Fibroblast of pulmonary artery (primary cell): ENCODE measurements around the gene SLC39A11.
"Not testable (repeated sequence)": the region's sequence is repeated elsewhere in the genome, so short reads cannot be mapped to it uniquely, and the experiment has no call there.

Experiments used
- DNase-seq: peaks from one replicate; pipeline ENCODE4 v3.0.0-alpha.2; 2010; ENCODE audit warnings: low read depth
- H3K4me3 ChIP-seq: replicated peaks from 2 replicates; pipeline ENCODE4 v1.5.1; 2011; ENCODE audit warnings: low read depth, mild to moderate bottlenecking, control low read depth, low read length, moderate library complexity
- TF ChIP-seq, protein P1 (sequence below): IDR thresholded peaks from 2 replicates; pipeline ENCODE4 v1.5.1; 2011; ENCODE audit warnings: mild to moderate bottlenecking, control low read depth, low read length, inconsistent platforms; ENCODE audit errors: missing control alignments

SLC39A11 gene

DNA sequence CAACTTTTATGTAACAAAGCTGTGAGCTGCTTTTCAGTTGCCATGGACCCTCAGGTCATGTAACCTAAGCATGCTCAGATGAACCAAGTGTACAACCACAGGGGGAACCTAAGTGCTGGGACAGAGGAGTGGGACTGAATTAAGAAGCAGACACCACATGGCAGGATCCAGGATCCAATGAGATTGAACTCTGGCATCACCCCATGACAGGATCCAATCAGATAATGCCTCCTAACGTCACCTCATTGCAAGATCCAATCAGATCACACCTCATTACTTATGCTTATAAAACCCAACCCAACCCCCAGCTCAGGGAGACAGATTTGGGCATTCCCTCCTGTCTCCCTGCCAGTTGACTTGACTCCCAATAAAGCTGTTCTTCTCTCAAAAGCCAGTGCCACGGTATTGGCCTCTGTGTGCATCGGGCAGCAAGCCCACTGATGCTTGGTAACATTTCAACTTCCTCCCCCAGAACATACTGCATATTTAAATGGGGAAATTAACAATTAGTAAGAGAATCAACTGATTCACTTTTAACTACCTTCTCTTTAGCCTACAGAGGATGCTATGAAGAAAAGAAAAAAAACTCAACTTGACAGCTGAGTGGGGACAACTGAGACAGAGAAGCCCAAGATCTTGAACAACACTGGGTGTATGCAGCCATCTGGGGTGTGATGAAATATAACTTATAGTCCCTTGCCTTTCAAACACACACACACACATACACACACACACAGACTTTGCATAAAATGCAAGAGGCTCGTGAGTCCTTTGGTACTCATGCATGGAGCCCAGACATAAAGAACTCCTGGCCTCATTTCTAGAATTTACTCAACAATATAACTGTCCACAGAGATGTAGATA lies 148.4 kb downstream of the SLC39A11 start:
- TF ChIP-seq, protein P1, sequence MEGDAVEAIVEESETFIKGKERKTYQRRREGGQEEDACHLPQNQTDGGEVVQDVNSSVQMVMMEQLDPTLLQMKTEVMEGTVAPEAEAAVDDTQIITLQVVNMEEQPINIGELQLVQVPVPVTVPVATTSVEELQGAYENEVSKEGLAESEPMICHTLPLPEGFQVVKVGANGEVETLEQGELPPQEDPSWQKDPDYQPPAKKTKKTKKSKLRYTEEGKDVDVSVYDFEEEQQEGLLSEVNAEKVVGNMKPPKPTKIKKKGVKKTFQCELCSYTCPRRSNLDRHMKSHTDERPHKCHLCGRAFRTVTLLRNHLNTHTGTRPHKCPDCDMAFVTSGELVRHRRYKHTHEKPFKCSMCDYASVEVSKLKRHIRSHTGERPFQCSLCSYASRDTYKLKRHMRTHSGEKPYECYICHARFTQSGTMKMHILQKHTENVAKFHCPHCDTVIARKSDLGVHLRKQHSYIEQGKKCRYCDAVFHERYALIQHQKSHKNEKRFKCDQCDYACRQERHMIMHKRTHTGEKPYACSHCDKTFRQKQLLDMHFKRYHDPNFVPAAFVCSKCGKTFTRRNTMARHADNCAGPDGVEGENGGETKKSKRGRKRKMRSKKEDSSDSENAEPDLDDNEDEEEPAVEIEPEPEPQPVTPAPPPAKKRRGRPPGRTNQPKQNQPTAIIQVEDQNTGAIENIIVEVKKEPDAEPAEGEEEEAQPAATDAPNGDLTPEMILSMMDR: no peak
- DNase-seq: no peak
- H3K4me3 ChIP-seq: no peak overlapping the region

DNA sequence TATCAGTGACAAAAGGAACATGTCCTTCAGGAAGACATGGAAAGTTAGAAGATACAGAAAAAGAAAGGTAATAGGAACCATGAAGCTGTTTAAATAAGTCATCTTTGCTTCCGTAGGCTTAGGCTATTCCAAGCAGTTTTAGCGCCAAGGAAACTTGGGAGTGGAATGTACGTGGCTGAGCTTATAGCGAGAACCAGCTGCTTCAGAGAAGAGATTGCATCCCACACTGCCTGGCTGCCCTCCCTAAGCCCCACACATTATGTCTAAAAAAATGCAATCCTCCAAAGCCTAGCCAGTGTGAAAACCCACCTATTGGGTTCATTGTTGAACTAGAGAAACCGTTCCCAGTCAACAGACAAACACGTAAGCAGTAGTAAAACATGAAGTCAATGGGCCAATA lies 149.9 kb downstream of the SLC39A11 start:
- no peak overlapping the region for H3K4me3 ChIP-seq
- TF ChIP-seq, protein P1: no peak
- DNase-seq: no peak

DNA sequence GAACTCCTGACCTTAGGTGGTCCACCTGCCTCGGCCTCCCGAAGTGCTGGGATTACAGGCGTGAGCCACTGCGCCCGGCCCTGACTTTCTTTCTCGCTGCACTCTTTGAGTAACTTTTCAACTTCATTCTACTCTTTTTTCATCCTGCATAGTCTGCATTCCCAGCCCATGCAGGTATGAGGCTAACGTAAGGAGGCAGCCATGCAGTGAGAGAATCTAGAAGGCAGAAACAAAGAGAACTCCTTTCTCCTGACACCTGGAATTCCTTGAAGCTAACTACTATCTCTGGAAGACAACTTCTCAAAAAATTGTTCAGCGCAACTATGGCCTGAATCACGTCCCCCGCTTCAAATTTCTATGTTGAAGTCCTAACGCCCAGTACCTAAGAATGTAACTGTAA lies 152.0 kb downstream of the SLC39A11 start:
- DNase-seq: no peak
- TF ChIP-seq, protein P1: no peak

DNA sequence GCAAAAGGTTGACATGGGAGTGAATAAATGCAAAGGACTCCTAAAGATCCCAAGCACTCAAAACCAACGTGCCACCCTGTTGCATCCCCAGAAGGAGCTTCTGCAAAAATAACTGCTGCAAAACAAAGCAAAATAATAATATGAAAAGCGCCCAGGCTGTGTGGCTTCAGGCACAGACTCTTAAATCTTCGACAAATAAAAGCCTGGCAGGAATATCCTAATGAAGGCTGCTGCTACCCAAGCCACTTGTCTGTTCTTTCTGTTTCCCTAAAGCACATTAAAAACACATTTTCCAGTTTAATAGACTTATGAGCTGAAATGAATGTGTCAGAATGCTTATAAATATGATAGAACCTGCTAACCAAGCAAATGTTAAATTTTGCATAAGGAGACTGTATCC lies 154.0 kb downstream of the SLC39A11 start:
- TF ChIP-seq, protein P1: no peak
- H3K4me3 ChIP-seq: no peak overlapping the region

More for the DNA sequence above, 152.0 kb downstream of the SLC39A11 start:
- no peak overlapping the region for H3K4me3 ChIP-seq

DNA sequence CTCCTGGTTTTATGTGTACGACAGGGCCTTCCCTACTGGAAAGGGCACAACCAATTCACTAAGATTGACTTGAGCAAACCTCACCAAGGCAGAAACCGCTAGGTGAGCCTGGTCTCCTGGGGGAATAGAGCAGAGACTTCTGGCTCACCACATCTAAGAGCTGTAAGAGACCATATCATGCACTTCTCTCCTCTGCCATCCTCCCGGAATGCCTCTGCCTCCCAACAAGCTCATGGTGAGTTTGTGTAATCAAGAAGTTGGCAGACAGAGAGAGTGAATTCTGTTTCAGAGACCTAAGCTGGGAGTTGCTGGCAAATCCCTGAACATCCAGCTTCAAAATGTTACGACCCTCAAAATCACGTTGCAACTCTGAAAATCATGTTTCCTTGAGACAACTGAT lies 154.8 kb downstream of the SLC39A11 start:
- no peak overlapping the region for H3K4me3 ChIP-seq
- no peak for DNase-seq

More for the DNA sequence above, 154.0 kb downstream of the SLC39A11 start:
- no peak for DNase-seq

DNA sequence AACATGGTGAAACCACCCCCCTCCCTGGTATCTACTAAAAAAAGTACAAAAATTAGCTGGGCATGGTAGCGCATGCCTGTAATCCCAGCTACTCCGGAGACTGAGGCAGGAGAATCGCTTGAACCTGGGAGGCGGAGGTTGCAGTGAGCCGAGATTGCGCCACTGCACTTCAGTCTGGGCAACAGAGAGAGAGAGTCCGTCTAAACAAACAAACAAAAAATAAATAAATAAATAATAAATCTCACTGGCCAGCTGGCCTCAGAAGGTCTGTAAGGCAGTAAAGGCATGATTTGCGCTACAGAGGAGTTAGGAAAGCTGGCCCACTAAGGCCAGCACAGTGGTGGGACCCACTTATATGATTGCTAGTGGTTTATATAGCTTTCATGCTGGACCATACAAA lies 155.2 kb downstream of the SLC39A11 start:
- DNase-seq, H3K4me3 ChIP-seq: not testable (repeated sequence)

More for the DNA sequence above, 154.8 kb downstream of the SLC39A11 start:
- TF ChIP-seq, protein P1: no peak

DNA sequence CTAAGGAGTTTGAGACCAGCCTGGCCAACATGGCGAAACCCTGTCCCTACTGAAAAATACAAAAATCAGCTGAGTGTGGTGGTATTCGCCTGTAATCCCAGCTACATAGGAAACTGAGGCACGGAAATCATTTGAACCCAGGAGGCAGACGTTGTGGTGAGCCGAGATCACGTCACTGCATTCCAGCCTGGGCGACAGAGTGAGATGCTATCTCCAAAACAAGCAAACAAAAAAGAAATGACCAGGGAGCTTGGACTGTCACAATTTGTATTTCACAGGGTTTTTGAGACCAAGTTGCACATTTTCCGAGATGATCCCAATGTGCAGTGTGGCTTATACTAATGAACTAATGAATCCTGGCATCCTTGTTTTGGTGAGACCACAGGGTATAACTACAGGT lies 156.5 kb downstream of the SLC39A11 start:
- H3K4me3 ChIP-seq: no peak overlapping the region
- no peak for DNase-seq
- TF ChIP-seq, protein P1: no peak
